COR-L47 (cell line): ENCODE measurements around the gene C12orf42.

Experiments used
- DNase-seq: peaks from one replicate; lab custom pipeline; 2025; lab: John Stamatoyannopoulos, UW

C12orf42 gene

DNA sequence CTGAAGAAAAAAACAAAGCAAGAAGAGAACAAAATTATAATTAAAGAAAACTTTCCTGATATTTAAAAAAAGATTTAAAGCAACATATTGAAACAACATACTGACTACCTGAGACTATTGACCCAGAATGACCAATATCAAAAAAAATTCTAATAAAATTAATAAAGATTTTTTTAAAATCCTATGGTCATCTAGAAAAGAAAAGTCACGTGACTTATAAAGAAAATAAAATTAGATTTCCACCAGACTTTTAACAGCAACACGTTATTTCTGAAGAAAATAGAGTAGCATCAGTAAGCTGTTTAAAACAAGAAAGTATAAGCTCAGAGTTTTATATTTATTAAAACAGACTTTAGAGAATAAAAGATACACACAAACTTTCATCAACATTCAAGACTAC is 238.0 kb downstream of the C12orf42 start:
- no peak for DNase-seq
